ENCODE data around the gene TRA2B. TPM values are rescaled to one million over a fixed set of nuclear protein-coding genes. Genes with fewer than 3 reads are reported as not detected.

TRA2B gene
- total and polyA plus RNA-seq, 2 of the 8 experiments (the other 6 are each of a cell fraction or from before 2014, with no cell fraction given): 206 to 274 TPM

GRCh38 chr3:185900228-185900627 lies 37.6 kb downstream of the TRA2B start:
- no peak overlapping the region for H3K56ac ChIP-seq (replicated peaks; ENCODE audit: insufficient read length, low read depth, low read length)
- H3K23me2 ChIP-seq (ENCODE audit: low read depth, low read length): no peaks in the 10 kb centered on the region
- H3K4ac ChIP-seq (replicated peaks; ENCODE audit: insufficient read length, low read depth, low read length): no peak overlapping the region
- no peaks in the 10 kb centered on the region for H3K79me1 ChIP-seq (ENCODE audit: low read depth, low read length)
- H3K27ac ChIP-seq (ENCODE audit: low read depth, low read length): no peak overlapping the region
- H3K4me2 ChIP-seq (ENCODE audit: insufficient read depth in 1 of 2, low read depth in 2 of 2, low read length in 2 of 2): no peak overlapping the region
- H2BK20ac ChIP-seq (ENCODE audit: low read length): no peak overlapping the region
- no peak overlapping the region for H4K8ac ChIP-seq (ENCODE audit: extremely low read depth, insufficient read depth, low read length)
- H2AK5ac ChIP-seq (ENCODE audit: low read depth, low read length): no peak overlapping the region
- TF ChIP-seq MAFK (IDR thresholded peaks at IDR 0.05; ENCODE audit: low read depth, low read length) (peak; percentile 74; the same call in 1 of the 2 replicates), JUN (IDR thresholded peaks at IDR 0.05; ENCODE audit: low read depth, low read length) (no peak), BACH1 (IDR thresholded peaks at IDR 0.05; ENCODE audit: low read length) (peak; percentile 87)
- no peaks in the 10 kb centered on the region for H3K36me3 ChIP-seq (ENCODE audit: control insufficient read depth in 2 of 4, insufficient read depth in 4 of 4, low read length in 3 of 4)
- no peaks in the 10 kb centered on the region for H4K20me1 ChIP-seq (replicated peaks in 1 of 2; ENCODE audit: control insufficient read depth in 1 of 2, insufficient read depth in 2 of 2, low read length in 2 of 2)
- no peak overlapping the region for H4K5ac ChIP-seq (ENCODE audit: insufficient read length, low read depth, low read length)
- no peak overlapping the region for H2BK5ac ChIP-seq (ENCODE audit: low read depth, low read length)
- H3K18ac ChIP-seq (ENCODE audit: extremely low read depth, low read length): no peak overlapping the region
- H2BK12ac ChIP-seq (ENCODE audit: low read depth, low read length): no peak overlapping the region
- no peak for DNase-seq (ENCODE audit: low read depth in 1 of 2, low spot score in 2 of 2)
- H2AFZ ChIP-seq (ENCODE audit: low read length): no peak overlapping the region
- no peaks in the 10 kb centered on the region; a peak in 1 of 4 replicates for H3K9me3 ChIP-seq (ENCODE audit: insufficient read depth in 2 of 2, low read depth in 1 of 2, low read length in 1 of 2)
- no peak overlapping the region for H2BK15ac ChIP-seq (ENCODE audit: low read length)
- no peak overlapping the region for H2BK120ac ChIP-seq (replicated peaks; ENCODE audit: low read depth, low read length)
- POLR2A ChIA-PET (ENCODE audit: partially characterized antibody): interaction anchor here (1.4 to 6.2 kb wide), 2 partner anchors 11 to 13 kb away, joined by 3 to 58 read pairs; no protein-coding TSS in a partner anchor
- no peaks in the 10 kb centered on the region for H3K4me1 ChIP-seq (replicated peaks in 1 of 4; ENCODE audit: control insufficient read depth in 3 of 4, insufficient read depth in 4 of 4, low read length in 3 of 4)
- no peak for FAIRE-seq
- no peaks in the 10 kb centered on the region for H3K79me2 ChIP-seq (ENCODE audit: control insufficient read depth in 1 of 2, insufficient read depth in 2 of 2, low read length in 2 of 2)
- WGBS, 2 experiments (ENCODE audit: extremely low coverage in 1 of 2, insufficient coverage in 1 of 2, insufficient read length in 1 of 2, insufficient replicate concordance in 2 of 2, low coverage in 1 of 2, low lambda C conversion rate in 2 of 2, missing lambda C conversion rate in 1 of 2): 71% methylated on average over 1 of the region's 1 CpG; no CpG with 5 or more reads in 1 of the 2 experiments
- H3K23ac ChIP-seq (ENCODE audit: insufficient read length): no peak overlapping the region
- H3K9ac ChIP-seq (replicated peaks in 1 of 4; ENCODE audit: extremely low read depth in 1 of 4, low read depth in 3 of 4, low read length in 3 of 4): no peak overlapping the region
- CTCF ChIA-PET (ENCODE audit: partially characterized antibody): interaction anchor here (2.2 to 3.8 kb wide), 3 partner anchors 20 to 240 kb away, joined by 6 to 17 read pairs (median 9); no protein-coding TSS in a partner anchor
- H3K14ac ChIP-seq (ENCODE audit: insufficient read length): no peak overlapping the region
- H3K4me3 ChIP-seq (ENCODE audit: extremely low read depth in 1 of 4, insufficient read depth in 2 of 4, low read depth in 3 of 4, low read length in 4 of 4): no peak overlapping the region
- H4K91ac ChIP-seq (replicated peaks; ENCODE audit: insufficient read length, low read length): no peak overlapping the region
- H3K27me3 ChIP-seq (replicated peaks in 1 of 4; ENCODE audit: control insufficient read depth in 3 of 4, extremely low read depth in 1 of 4, insufficient read depth in 3 of 4, low read length in 3 of 4): no peaks in the 10 kb centered on the region

Data from H1 (cell line).